DOHH2 (cell line): ENCODE measurements around the gene UGT1A8.

Source experiments
- H3F3A ChIP-seq: fragments of 200-600 bp; sonication (generic), shearing (Covaris generic); 2 replicates; pipeline ENCODE4 v1.6.0; 2016; ENCODE audit warnings: antibody characterized with exemption, mild to moderate bottlenecking; ENCODE audit not compliant: control insufficient read depth, insufficient read depth
- H3K27ac ChIP-seq: fragments of 200-600 bp; sonication (generic); 2 replicates; pipeline ENCODE4 v1.5.1; 2014; ENCODE audit warnings: low read depth, mild to moderate bottlenecking, low read length, moderate library complexity
- H3K27me3 ChIP-seq: fragments of 200-600 bp; sonication (generic); 2 replicates; pipeline ENCODE4 v1.6.1; 2014; ENCODE audit warnings: mild to moderate bottlenecking, low read length, mixed read lengths; ENCODE audit not compliant: control insufficient read depth
- H3K36me3 ChIP-seq: fragments of 200-600 bp; sonication (generic); 2 replicates; pipeline ENCODE4 v1.6.1; 2014; ENCODE audit warnings: mild to moderate bottlenecking, low read length, moderate library complexity, mixed read lengths; ENCODE audit not compliant: control insufficient read depth
- H3K4me1 ChIP-seq: fragments of 200-600 bp; sonication (generic); 2 replicates; pipeline ENCODE4 v1.6.1; 2014; ENCODE audit warnings: mild to moderate bottlenecking, low read length, mixed read lengths; ENCODE audit not compliant: control insufficient read depth
- H3K4me2 ChIP-seq: fragments of 200-600 bp; sonication (generic); 2 replicates; pipeline ENCODE4 v1.6.0; 2014; ENCODE audit warnings: mild to moderate bottlenecking, low read length, moderate library complexity
- H3K4me3 ChIP-seq: fragments of 200-600 bp; sonication (generic); 2 replicates; pipeline ENCODE4 v1.5.1; 2014; ENCODE audit warnings: mild to moderate bottlenecking, low read length, mixed read lengths
- H3K79me2 ChIP-seq: fragments of 200-600 bp; sonication (generic); 2 replicates; pipeline ENCODE4 v1.6.1; 2014; ENCODE audit warnings: mild to moderate bottlenecking, low read length, mixed read lengths; ENCODE audit not compliant: control insufficient read depth
- H3K9me2 ChIP-seq: fragments of 200-600 bp; sonication (generic); replicated peaks from 2 replicates; pipeline ENCODE4 v1.6.1; 2014; ENCODE audit warnings: mild to moderate bottlenecking, low read length, mixed read lengths; ENCODE audit not compliant: control insufficient read depth
- H3K9me3 ChIP-seq: fragments of 200-600 bp; sonication (generic); 2 replicates; pipeline ENCODE4 v1.6.1; 2014; ENCODE audit warnings: antibody characterized with exemption, low read length, mixed read lengths; ENCODE audit not compliant: control insufficient read depth, insufficient read depth
- H4K20me1 ChIP-seq: fragments of 200-600 bp; sonication (generic); 2 replicates; pipeline ENCODE4 v1.6.0; 2014; ENCODE audit warnings: low read depth, mild to moderate bottlenecking, antibody characterized with exemption, low read length, moderate library complexity; ENCODE audit not compliant: control insufficient read depth, insufficient read depth
- CTCF ChIP-seq: fragments of 200-600 bp; sonication (generic); IDR thresholded peaks from one replicate; pipeline ENCODE4 v1.5.1; 2014; ENCODE audit warnings: antibody characterized with exemption, mild to moderate bottlenecking, low read depth, low read length; ENCODE audit not compliant: poor library complexity, severe bottlenecking
- EZH2phosphoT487 ChIP-seq: fragments of 200-600 bp; sonication (generic); IDR thresholded peaks from 2 replicates; pipeline ENCODE4 v1.6.1; 2017; ENCODE audit warnings: borderline replicate concordance, mild to moderate bottlenecking, antibody characterized with exemption, low read length, moderate library complexity, mixed read lengths

Gene UGT1A8

DNA sequence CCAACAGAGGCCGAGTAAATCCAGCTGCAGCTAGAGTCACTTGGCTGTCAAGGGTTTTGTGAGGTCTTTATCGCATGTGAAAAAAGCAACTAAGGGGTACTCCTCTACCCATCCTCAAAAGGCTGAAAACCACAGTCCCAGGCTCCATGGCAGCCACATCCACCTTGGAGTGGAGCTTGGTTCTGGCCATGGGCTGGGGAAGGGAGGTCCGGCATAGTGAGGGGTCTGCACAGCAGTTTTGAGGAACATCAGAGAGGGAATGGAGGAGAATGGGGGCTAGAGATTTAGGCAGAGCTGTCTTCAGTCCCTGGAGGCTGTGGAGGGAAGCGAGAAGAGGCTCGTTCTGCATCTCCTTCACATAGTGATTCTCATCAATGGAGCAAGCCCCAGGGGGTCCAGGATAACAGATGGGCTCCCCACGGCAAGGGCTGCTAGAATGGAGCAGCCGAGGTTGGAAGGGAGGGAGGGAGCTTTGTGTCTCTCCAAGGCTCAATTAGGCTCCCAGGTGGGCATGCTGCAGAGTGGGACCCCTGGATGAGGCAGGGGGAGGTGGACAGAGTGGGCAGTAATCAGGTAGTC is 181.7 kb downstream of the UGT1A8 start:
- no peaks in the 10 kb centered on the region for H3F3A ChIP-seq
- peaks cover 3% of the 10 kb centered on the region; the same call in 1 of the 2 replicates for H3K27me3 ChIP-seq
- H3K9me2 ChIP-seq = no peaks in the 10 kb centered on the region
- H3K79me2 ChIP-seq = no peaks in the 10 kb centered on the region
- H3K27ac ChIP-seq = no peak overlapping the region
- H3K4me2 ChIP-seq = no peak overlapping the region
- peaks cover 9% of the 10 kb centered on the region for H3K4me1 ChIP-seq
- no peak overlapping the region for H3K4me3 ChIP-seq
- no peaks in the 10 kb centered on the region for H4K20me1 ChIP-seq
- H3K9me3 ChIP-seq = no peaks in the 10 kb centered on the region
- H3K36me3 ChIP-seq = no peaks in the 10 kb centered on the region
- TF ChIP-seq CTCF (no peak), EZH2phosphoT487 (no peak)

DNA sequence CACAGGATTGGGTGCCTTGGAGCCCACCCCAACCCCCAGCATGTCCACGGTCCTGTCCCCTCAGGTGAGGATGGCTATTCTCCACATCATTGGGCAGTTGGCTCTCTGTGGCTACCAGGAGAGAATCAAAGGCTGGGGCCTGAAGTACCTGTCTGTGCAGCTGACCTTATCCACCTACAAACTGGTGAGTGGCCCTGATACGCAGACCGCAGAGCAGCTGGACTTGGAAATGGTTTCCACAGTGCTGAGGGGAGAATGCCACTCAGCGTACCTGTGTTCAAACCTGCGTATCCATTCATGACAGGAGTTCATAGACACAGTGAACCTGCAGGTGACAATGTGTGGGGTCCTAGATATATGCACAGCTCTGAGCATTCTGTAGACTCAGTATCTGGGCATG is 182.3 kb downstream of the UGT1A8 start:
- TF ChIP-seq EZH2phosphoT487 (no peak), CTCF (no peak)
- Histone ChIP-seq H3K4me1 (peaks cover 9% of the 10 kb centered on the region), H3K36me3 (no peaks in the 10 kb centered on the region), H3K4me2 (no peak overlapping the region), H3K79me2 (no peaks in the 10 kb centered on the region), H3K4me3 (no peak overlapping the region), H3F3A (no peaks in the 10 kb centered on the region), H3K9me2 (no peaks in the 10 kb centered on the region), H3K9me3 (no peaks in the 10 kb centered on the region), H3K27ac (no peak overlapping the region), H3K27me3 (peaks cover 3% of the 10 kb centered on the region; the same call in 1 of the 2 replicates), H4K20me1 (no peaks in the 10 kb centered on the region)

DNA sequence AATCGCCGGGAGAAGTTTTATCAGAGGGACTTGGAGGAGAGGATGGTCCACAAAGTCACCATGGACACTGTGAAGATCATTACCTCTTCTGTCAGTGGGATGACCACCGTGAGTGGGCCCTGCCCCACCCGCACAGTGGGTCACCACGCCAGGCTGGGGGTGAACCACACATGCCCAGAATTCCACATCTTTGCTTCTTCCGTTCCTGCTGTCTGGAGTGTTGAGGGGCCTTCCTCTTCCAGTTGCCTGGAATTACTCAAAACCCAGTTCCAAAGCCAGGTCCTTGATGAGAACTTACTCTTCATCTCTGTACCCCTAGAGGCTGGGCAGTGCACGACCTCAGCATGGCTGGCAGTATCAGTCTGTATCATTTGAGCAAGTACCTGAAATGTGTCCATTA is 182.8 kb downstream of the UGT1A8 start:
- no peaks in the 10 kb centered on the region for H3F3A ChIP-seq
- no peaks in the 10 kb centered on the region for H4K20me1 ChIP-seq
- H3K27me3 ChIP-seq = peaks cover 3% of the 10 kb centered on the region; the same call in 1 of the 2 replicates
- H3K4me1 ChIP-seq = peaks cover 9% of the 10 kb centered on the region
- H3K9me3 ChIP-seq = no peaks in the 10 kb centered on the region
- H3K27ac ChIP-seq = no peak overlapping the region
- no peaks in the 10 kb centered on the region for H3K9me2 ChIP-seq
- no peaks in the 10 kb centered on the region for H3K36me3 ChIP-seq
- no peaks in the 10 kb centered on the region for H3K79me2 ChIP-seq
- H3K4me3 ChIP-seq = no peak overlapping the region
- TF ChIP-seq EZH2phosphoT487 (no peak), CTCF (no peak)
- H3K4me2 ChIP-seq = no peak overlapping the region
